ENCODE data around the gene RNH1. TPM values are rescaled to one million over a fixed set of nuclear protein-coding genes. Genes with fewer than 3 reads are reported as not detected.

RNH1 gene
- total RNA-seq, 1 donor from 2014 or later, result 227 TPM

- no peak for DNase-seq (ENCODE audit: low read depth)
These were observed 30.8 kb upstream of the RNH1 start for GRCh38 chr11:537622-538430.

- peak; percentile 67 for DNase-seq (ENCODE audit: low read depth)
These were observed 30.0 kb upstream of the RNH1 start, which contains the start of gene LRRC56 for GRCh38 chr11:536841-537621. LRRC56 (plus strand) TSS chr11:537527; CDS start chr11:540685, 3,158 bp downstream.

GRCh38 chr11:535519-536454, 28.7 kb upstream of the RNH1 start, which contains the start of gene HRAS:
HRAS (minus strand) TSS chr11:535576.
- DNase-seq (ENCODE audit: low read depth), result peak; percentile 70

GRCh38 chr11:535210-535518, 28.1 kb upstream of the RNH1 start:
- DNase-seq (ENCODE audit: low read depth), result no peak

- no peak for DNase-seq (ENCODE audit: low read depth)
These were observed 27.6 kb upstream of the RNH1 start for GRCh38 chr11:534396-535209.

- no peak for DNase-seq (ENCODE audit: low read depth)
These were observed 26.7 kb upstream of the RNH1 start for GRCh38 chr11:533586-534395.

GRCh38 chr11:532986-533585, 26.0 kb upstream of the RNH1 start:
- DNase-seq (ENCODE audit: low read depth), result no peak

- DNase-seq (ENCODE audit: low read depth), result no peak
These were observed 25.5 kb upstream of the RNH1 start for GRCh38 chr11:532527-532985.

GRCh38 chr11:531919-532526, 25.0 kb upstream of the RNH1 start:
- no peak for DNase-seq (ENCODE audit: low read depth)

- DNase-seq (ENCODE audit: low read depth), result no peak
These were observed 24.2 kb upstream of the RNH1 start for GRCh38 chr11:530960-531831.

GRCh38 chr11:529728-530411, 22.8 kb upstream of the RNH1 start:
- DNase-seq (ENCODE audit: low read depth), result no peak

GRCh38 chr11:528815-529727, 22.0 kb upstream of the RNH1 start:
- DNase-seq (ENCODE audit: low read depth), result no peak

- DNase-seq (ENCODE audit: low read depth), result no peak
These were observed 21.2 kb upstream of the RNH1 start for GRCh38 chr11:528166-528814.

GRCh38 chr11:526192-526591, 19.1 kb upstream of the RNH1 start:
- no peak for DNase-seq (ENCODE audit: low read depth)

- DNase-seq (ENCODE audit: low read depth), result no peak
These were observed 14.2 kb upstream of the RNH1 start for GRCh38 chr11:521177-521688.
